ENCODE data around the gene TMEM253.

- TF ChIP-seq, protein P1, sequence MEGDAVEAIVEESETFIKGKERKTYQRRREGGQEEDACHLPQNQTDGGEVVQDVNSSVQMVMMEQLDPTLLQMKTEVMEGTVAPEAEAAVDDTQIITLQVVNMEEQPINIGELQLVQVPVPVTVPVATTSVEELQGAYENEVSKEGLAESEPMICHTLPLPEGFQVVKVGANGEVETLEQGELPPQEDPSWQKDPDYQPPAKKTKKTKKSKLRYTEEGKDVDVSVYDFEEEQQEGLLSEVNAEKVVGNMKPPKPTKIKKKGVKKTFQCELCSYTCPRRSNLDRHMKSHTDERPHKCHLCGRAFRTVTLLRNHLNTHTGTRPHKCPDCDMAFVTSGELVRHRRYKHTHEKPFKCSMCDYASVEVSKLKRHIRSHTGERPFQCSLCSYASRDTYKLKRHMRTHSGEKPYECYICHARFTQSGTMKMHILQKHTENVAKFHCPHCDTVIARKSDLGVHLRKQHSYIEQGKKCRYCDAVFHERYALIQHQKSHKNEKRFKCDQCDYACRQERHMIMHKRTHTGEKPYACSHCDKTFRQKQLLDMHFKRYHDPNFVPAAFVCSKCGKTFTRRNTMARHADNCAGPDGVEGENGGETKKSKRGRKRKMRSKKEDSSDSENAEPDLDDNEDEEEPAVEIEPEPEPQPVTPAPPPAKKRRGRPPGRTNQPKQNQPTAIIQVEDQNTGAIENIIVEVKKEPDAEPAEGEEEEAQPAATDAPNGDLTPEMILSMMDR (IDR thresholded peaks at IDR 0.05) = no peak
- TF ChIP-seq ZFX (IDR thresholded peaks at IDR 0.05; ENCODE audit: borderline replicate concordance) = no peak
Observed at GRCh38 chr14:21093018-21093417, 7.8 kb upstream of the TMEM253 start.
